NCI-H128 (cell line): ENCODE results near the gene PRR3.
"Not testable (repeated sequence)": the region's sequence is repeated elsewhere in the genome, so short reads cannot be mapped to it uniquely, and the experiment has no call there.

Experiments
- DNase-seq: peaks from one replicate; lab custom pipeline; 2025; ENCODE audit not compliant: unreplicated experiment; lab: John Stamatoyannopoulos, UW

Gene PRR3, protein sequence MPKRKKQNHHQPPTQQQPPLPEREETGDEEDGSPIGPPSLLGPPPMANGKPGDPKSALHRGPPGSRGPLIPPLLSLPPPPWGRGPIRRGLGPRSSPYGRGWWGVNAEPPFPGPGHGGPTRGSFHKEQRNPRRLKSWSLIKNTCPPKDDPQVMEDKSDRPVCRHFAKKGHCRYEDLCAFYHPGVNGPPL

DNA sequence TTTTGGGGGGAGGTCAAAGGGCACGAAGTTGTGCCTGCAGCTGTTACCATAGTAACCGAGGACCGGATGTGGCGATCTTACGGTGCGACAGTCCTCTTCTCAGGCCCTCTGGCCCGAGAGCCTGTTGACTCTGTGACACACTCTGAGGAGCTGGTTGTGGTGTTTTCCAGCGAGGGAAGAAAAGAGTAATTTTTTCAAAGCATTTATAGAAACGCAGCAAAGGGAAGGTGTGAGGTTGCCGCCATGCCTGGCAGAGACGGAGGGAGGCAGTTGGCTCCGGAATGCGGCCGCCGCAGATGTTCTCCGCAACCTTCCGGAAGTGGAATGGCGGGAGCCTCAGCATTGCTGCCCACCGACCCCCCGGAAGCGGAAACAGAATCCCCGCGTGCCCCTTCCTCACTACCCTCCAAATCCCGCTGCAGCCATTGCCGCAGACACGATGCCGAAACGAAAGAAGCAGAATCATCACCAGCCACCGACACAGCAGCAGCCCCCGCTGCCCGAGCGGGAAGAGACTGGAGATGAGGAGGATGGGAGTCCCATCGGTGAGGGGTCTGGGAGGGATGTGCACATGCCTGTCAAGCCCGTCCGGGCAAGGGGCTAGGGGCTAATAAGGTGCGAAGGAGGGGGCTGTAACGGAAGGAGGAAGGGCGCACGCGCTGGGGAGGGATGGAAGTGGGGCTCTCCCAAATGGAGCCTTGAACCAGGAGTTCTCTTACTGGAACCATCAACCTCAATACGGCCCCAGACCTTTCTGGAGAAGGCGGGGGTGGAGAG is at the start of gene PRR3:
TSS of gene PRR3 (plus strand) at position 390 of the 777 bp plus-strand sequence. CDS start at position 440, 50 bp downstream.
- DNase-seq, result peak; percentile 54

DNA sequence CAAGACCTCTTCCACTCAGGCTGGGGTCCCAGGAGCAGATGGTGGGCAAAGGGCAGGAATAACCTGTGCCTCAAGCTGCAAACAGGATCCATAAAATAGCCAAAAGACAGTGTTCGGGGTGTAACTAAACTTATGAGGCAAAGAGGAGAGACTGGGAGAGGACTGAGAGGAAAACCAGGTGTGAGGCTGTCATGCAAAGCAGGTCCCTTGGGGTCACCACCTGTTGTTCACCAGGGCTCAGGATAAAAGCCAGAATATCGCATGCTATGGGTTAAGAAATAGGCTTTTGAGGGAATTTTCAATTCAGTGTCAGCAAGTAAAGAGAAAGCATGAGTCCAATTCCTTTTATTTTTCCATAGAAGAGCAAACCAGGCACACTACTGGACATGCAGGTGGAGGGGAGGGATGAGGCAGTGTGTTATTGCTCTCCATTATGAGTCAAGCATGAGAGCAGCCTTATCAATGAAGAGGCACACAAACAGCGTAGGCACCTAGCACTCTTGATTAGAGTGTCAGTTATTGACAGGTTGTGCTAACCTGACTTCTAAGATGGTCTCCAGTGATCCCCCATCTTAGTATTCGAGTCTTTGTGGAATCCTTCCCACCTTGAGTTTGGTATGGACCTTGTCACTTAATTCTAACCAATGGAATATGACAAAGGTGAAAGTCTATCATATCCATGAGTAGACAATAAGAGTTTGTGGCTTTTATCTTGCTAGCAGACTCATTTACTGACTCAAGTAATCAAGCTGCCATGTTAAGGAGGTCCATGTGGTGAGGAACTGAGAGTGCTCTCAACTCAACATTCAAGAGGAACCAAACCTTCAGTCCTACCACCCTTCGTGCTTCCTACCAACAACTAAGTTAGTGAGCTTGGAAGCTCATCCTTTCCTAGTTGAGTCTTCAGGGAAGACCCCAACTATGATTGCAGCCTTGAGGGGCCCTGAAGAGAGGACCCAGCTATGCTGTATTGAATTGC is 49.0 kb upstream of the PRR3 start:
- DNase-seq, result no peak

DNA sequence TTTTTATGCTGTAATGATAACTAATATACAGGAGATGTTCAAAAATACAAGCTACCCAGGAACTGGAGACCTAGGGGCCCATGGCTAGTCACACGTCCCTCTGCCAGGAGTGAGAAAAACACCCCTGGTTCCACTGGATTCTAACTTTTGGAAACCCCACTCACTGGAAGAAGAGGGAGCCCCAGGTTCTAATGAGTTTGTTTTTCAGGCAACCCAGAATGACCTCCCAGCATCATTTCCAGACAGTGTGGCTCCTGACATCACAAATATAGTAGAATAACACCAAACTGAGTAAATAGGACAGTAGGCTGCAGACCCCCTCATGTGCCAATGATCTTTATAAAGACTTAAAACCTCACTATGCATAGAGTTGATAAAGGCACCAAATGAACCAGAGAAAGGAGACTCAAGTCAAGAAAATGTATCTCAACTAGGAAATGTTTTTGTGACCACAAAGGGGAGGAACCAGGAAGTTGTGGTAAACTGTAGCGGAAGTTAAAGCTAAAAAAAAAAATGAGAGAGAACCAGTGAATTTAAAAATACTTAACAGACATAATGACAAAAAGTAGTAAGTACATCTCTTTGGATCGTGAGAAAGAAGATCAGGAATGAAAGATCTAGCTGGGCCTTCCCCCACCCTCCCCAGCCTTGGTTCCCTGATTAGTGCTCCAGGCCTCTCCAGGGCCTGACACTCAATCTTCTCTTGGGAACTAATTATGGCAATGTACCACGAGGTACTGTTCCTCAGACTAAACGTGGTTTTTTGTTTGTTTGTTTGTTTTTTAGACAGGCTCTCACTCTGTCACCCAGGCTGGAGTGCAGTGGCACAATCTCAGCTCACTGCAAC is 48.0 kb upstream of the PRR3 start:
- no peak for DNase-seq

DNA sequence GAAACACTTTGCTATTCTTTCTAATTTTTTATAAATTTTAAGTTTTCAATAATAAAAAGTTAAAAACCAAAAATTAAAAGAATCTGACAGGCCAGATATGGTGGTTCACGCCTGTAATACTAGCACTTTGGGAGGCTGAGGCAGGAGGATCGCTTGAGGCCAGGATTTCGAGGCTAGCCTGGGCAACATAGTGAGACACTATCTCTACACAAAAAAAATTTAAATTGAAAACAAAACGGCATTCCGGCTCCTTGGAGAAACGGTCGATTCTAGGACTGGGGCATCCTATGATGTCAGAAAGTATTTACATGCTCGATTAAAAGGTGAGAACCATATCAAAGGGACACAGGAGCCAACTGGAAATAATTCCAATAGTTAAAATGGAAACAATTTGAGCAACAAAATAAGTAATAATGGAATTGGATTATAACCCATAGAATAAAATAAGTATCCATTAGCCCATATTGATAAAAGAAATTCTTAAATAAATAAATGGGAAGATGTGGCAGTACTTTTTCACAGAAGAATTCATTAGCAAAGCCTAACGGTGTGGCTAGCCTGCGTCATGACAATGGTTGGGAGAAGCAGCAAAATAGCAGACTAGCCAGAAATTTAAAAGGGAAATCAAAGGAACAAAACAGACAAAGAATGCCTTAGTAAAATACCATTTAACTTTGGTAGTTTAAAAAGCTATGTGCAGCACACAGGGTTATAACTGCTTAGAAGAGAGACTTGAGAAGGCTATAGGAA is 46.5 kb upstream of the PRR3 start:
- no peak for DNase-seq

DNA sequence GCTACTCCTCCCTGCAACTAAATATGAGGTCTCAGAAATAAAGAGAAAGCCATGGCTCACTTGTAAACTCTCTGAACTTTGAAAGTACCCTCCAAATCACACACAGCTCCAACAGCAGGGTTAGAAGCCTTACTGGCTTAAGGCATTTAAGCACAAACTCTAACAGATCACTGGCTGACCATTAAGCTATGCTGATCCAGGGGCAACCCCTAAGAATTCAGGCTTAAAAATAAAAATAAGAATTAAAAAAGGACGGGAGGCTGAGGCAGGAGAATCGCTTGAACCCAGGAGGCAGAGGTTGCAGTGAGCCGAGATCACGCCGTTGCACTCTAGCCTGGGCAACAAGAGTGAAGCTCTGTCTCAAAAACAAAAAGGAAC is 45.9 kb upstream of the PRR3 start:
- DNase-seq, result no peak

DNA sequence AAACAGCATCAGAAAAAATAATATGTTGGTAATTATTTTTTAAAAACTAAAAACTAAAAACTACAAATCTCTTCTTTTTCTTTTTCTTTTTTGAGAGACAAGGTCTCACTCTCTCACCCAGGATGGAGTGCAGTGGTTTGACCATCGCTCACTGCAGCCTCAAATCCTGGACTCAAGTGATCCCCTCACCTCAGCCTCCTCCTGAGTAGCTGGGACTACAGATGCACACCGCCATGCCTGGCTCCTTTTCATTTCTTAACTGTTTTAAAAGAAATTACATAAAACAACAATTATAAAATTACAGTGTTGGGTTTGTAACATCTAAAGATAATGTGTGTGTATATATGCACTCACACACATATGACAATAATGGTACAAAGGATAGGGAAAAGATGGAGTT is 43.6 kb upstream of the PRR3 start:
- no peak for DNase-seq

DNA sequence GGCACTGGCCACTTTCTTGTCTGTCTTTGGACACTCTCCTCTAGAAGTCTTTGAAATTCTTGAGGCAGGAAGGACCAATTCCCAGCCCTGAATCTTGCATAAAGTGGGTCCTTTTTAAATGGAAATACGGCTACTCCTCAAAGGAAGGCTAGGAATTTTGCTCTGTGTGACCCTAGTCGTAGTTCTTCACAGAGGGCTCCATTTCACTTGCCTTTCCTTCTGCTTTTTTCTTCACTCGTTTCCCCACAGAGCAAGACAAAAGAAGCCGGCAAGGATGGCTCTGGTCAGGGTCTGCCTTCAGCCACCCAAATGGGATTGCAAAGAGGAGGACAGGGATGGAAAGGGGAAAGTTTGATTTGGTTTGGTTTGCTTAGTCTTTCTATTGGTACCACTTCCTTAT is 42.0 kb upstream of the PRR3 start:
- no peak for DNase-seq

DNA sequence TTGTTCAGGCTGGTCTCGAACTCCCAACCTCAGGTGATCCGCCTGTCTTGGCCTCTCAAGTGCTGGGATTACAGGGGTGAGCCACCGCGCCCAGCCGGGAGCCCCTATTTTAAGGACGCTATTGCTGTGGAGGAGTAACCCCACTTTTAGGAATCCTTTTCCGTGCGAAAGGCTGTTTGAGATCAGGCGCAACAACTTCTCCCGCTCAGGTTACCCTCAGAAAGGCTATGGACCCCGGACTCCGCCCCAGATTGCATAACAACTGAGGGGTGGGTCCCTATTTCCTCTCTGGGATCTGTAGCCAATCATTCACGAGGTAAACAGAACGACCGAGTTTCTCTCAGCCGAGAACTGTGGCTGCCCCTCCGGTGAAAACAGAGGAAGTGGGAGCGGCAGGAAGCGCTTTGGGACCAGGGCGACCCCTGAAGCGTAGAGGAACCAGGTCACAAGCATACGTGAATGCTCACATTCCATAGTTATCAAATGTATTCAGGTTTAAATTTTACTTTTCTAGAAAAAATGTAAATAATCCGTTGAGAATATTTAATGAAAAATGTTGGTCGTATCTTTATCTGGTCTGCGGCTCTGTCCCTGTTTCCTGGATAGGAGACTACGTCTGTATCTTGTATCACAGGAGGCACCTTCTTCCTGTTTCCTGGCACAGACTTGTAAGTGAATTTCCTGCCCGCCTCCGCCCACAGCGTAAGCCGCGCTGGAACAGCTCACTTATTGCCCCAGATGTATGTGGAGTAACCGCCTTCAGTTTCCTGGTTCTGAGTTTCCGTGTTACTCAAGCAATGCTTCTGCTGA is 40.9 kb upstream of the PRR3 start:
- no peak for DNase-seq

DNA sequence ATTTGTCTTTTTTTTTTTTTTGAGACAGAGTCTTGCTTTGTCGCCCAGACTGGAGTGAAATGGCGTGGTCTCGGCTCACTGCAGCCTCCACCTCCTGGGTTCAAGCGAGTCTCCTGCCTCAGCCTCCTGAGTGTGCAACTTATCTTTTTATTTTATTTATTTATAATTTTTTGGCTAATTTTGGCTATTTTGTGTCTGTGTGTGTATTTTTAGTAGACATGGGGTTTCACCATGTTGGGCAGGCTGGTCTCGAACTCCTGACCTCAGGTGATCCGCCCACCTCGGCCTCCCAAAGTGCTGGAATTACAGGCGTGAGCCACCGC is 40.4 kb upstream of the PRR3 start:
- not testable (repeated sequence) for DNase-seq

DNA sequence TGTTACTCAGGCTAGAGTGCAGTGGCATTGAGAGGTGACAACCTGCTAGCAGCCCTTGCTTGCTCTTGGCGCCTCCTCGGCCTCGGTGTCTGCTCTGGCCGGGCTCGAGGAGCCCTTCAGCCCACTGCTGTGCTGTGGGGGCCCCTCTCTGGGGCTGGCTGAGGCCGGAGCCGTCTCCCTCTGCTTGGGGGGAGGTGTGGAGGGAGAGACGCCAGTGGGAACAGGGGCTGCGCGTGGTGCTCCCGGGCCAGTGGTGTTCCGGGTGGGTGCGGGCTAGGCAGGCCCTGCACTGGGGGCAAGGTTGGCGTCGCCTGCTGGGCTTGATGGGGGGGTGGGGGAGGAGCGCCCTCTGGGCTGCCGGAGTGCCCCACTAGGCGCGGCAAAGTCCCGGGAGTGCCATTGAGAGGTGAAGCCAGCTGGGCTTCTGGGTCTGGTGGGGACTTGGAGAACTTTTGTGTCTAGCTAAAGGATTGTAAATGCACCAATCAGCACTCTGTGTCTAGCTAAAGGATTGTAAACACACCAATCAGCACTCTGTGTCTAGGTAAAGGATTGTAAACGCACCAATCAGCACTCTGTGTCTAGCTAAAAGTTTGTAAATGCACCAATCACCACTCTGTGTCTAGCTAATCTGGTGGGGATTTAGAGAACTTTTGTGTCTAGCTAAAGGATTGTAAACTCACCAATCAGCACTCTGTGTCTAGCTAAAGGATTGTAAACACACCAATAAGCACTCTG is 39.2 kb upstream of the PRR3 start:
- not testable (repeated sequence) for DNase-seq

DNA sequence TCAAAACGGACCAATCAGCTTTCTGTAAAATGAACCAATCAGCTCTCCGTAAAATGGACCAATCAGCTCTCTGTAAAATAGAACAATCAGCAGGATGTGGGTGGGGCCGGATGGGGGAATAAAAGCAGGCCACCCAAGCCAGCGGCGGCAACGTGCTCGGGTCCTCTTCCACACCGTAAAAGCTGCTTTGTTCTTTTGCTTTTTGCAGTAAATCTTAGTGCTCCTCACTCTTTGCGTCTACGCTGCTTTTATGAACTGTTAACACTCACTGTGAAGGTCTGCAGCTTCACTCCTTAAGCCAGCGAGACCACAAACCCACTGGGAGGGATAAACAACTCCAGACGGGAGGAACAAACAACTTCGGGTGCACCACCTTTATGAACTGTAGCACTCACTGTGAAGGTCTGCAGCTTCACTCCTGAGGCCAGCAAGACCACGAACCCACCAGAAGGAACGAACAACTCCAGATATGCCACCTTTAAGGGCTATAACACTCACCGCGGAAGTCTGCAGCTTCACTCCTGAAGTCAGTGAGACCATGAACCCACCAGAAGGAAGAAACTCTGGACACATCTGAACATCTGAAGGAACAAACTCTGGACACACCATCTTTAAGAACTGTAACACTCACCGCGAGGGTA is 38.5 kb upstream of the PRR3 start:
- DNase-seq, result not testable (repeated sequence)

DNA sequence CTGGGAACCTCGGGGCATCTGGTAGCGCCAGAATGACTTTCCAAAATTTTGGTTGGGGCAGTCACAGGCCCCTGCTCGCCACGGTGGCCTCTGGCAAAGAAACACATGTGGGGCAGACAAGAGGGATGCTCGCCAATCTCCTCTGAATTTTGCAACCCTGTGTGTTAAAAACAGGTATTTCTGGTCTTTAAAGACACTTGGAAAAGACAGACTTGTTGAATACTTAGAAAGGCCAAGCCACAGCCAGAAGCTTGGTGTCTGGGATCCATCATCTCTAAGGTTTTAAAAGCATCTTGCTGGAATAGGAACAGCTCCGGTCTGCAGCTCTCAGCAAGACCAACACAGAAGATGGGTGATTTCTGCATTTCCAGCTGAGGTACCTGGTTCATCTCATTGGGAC is 36.6 kb upstream of the PRR3 start:
- no peak for DNase-seq

DNA sequence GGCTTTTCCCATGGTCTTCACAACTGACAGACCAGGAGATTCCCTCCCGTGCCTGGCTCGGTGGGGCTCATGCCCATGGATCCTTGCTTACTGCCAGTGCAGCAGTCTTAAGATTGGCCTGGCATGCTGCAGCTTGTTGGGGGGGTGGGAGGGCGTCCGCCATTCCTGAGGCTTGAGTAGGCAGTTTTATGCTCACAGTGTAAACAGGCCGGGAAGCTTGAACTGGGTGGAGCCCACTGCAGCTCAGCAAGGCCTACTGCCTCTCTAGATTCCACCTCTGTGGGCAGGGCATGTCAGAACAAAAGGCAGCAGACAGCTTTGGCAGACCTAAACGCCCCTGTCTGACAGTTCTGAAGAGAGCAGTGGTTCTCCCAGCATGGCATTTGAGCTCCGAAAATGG is 36.0 kb upstream of the PRR3 start:
- not testable (repeated sequence) for DNase-seq

DNA sequence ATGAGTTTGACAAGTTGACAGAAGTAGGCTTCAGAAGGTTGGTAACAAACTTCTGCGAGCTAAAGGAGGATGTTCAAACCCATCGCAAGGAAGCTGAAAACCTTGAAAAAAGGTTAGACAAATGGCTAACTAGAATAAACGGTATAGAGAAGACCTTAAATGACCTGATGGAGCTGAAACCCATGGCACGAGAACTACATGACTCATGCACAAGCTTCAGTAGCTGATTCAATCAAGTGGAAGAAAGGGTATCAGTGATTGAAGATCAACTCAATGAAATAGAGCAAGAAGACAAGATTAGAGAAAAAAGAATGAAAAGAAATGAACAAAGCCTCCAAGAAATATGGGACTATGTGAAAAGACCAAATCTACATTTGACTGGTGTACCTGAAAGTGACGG is 35.1 kb upstream of the PRR3 start:
- not testable (repeated sequence) for DNase-seq

DNA sequence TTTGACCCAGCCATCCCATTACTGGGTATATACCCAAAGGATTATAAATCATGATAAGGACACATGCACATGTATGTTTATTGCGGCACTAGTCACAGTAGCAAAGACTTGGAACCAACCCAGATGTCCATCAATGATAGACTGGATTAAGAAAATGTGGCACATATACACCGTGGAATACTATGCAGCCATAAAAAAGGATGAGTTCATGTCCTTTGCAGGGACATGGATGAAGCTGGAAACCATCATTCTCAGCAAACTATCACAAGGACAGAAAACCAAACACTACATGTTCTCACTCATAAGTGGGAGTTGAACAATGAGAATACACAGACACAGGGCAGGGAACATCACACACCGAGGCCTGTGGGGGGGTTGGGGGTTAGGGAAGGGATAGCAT is 30.7 kb upstream of the PRR3 start:
- not testable (repeated sequence) for DNase-seq

DNA sequence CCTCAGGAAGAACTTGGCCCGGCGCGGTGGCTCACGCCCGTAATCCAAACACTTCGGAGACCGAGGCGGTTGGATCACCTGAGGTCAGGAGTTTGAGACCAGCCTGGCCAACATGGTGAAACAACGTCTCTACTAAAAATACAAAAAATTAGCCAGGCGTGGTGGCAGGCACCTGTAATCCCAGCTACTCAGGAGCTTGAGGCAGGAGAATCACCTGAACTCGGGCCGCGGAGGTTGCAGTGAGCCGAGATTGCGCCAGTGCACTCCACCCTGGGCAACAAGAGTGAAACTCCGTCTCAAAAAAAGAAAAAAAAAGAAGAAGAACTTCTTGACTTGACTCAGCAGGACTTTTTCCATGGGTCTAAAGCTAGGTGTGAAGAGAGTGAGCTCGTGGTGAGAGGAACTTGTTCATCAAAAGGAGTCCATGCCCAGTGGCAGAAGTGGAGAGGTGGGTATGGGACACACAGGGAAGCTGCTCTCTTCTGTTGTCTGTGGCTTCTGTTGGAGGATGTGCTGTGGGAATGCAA is 27.7 kb upstream of the PRR3 start:
- DNase-seq, result not testable (repeated sequence)

DNA sequence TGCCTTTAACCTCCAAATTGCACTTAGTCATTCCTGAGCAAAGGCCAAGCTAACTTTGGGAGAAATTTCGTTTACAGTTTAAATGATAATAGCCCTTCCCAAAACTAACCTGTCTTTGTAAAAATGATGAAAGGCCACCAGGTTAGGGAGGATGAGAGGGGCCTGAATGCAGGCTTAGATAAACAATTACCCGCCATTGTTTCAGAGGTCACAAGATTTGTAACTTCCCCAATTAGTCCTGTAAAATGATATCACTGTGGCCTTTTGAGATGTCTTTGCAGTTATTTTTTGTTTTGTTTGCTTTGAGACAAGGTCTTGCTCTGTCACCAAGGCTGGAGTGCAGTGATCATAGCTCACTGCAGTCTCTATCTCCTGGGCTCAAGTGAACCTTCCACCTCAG is 27.1 kb upstream of the PRR3 start:
- DNase-seq, result no peak
